SH-SY5Y (cell line): ENCODE data around the gene CDK18.

Experiments used
- GATA2 ChIP-seq: IDR thresholded peaks from 2 replicates; pipeline ENCODE4 v1.6.1; 2011; ENCODE audit warnings: mild to moderate bottlenecking, low read depth, low read length
- GATA3 ChIP-seq: IDR thresholded peaks from 2 replicates; pipeline ENCODE4 v1.6.1; 2011; ENCODE audit warnings: low read depth, mild to moderate bottlenecking, low read length, moderate library complexity

DNA sequence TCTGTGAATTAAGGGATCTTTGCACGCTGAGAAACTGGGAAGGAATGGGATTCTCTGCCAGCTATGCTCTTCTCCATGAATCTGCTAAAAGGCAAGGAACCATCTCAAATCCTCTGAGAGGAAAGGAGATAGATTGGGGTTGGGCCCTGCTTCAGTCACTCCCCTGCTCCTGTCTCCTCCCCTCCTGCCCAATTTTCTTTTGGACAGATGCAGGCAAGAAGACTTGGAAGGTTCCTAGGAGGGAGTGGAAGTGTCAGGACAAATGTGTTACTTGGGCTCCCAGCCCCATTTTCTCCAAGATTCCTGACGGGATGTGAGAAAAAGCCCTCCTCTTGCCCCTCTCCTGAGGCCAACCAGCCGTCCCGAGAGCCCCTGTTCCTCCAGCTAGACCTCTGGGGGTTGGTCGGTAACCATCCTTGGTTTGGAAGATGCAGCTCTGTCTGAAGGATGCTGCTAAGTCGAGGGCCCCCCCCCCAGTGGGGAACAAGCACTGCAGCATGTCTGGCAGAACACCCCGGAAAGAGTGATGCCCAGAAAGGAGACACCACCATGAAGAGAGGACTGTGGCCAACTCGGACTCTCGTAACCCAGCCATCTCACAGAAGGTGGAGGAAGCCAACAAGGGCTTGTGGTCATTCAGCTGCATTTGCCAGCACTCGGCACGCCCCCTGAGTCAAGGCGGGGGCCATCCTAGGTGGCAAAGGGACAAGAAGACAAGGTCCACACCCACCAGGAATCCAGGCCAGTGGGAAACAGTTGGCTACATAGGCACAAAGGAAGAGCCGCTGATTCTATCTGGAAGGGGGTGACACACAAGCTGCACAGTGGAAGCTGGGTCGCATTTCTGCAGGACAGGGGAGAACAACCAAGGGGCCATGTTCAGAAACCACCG is 43.7 kb downstream of the CDK18 start:
- TF ChIP-seq GATA2 (no peak), GATA3 (no peak)
